Thyroid gland (tissue), 4 donors: ENCODE measurements around the gene RRP1B. TPM values are rescaled to one million over a fixed set of nuclear protein-coding genes. Genes with fewer than 3 reads are reported as not detected.

ENCODE experiments used
- DNase-seq, 2 donors: peaks; one replicate each; pipeline ENCODE4 v3.0.0-alpha.2; 2019
- H3K27ac ChIP-seq, 3 donors: fragments of 200-600 bp; sonication (generic); 1 replicate in 2 of 3; 2 replicates in 1 of 3; pipeline ENCODE4 v1.5.1; 2016 to 2019; ENCODE audit warnings: mild to moderate bottlenecking in 1 of 3, moderate library complexity in 1 of 3
- H3K27me3 ChIP-seq: fragments of 200-600 bp; sonication (generic); one replicate; pipeline ENCODE4 v1.5.1; 2019
- H3K36me3 ChIP-seq, 2 donors: fragments of 200-600 bp; sonication (generic); one replicate each; pipeline ENCODE4 v1.5.1; 2016 to 2019
- H3K4me1 ChIP-seq, 2 donors: fragments of 200-600 bp; sonication (generic); one replicate each; pipeline ENCODE4 v1.5.1; 2017 to 2019
- H3K4me3 ChIP-seq, 3 donors: fragments of 200-600 bp; sonication (generic); replicated peaks in 1 of 3; 1 replicate in 2 of 3; 2 replicates in 1 of 3; pipeline ENCODE4 v1.5.1; 2016; ENCODE audit warnings: mild to moderate bottlenecking in 1 of 3
- H3K9me3 ChIP-seq: fragments of 200-600 bp; sonication (generic); one replicate; pipeline ENCODE4 v1.5.1; 2017
- POLR2A ChIP-seq, 2 donors: fragments of 450-650 bp; IDR thresholded peaks; one replicate each; pipeline ENCODE4 v1.6.1; 2017; ENCODE audit warnings: antibody characterized with exemption in 2 of 2, mild to moderate bottlenecking in 2 of 2, moderate library complexity in 1 of 2
- WGBS, 2 donors: methylation state at CpG; one replicate each; pipeline ENCODE4 v1.1.5; 2017; 5-methylcytosine and 5-hydroxymethylcytosine counted together
- intact Hi-C: fragments of 100-400 bp; cut with DNase I; formaldehyde crosslinking; loops from one replicate; pipeline ENCODE4 v1.15.1; 2023
- total RNA-seq, 4 donors: library from RNA; depleted of rRNA; stranded (reverse); fragments of >200 nt; gene quantifications; one replicate each; pipeline ENCODE4 v1.2.3, GENCODE V29; 2016
- TF ChIP-seq, protein P1 (sequence below), 6 experiments: fragments of 200-600 bp in 3 of 6; fragments of 450-650 bp in 3 of 6; sonication (generic) in 3 of 6; IDR thresholded peaks; one replicate each; pipeline ENCODE4 v1.5.1; 2016 to 2019; ENCODE audit warnings: antibody characterized with exemption in 6 of 6, mild to moderate bottlenecking in 2 of 6, inconsistent platforms in 1 of 6, moderate library complexity in 1 of 6

RRP1B gene
- total RNA-seq, 4 donors from 2014 or later, result 19.7 to 22.8 (median 20.5) TPM

DNA sequence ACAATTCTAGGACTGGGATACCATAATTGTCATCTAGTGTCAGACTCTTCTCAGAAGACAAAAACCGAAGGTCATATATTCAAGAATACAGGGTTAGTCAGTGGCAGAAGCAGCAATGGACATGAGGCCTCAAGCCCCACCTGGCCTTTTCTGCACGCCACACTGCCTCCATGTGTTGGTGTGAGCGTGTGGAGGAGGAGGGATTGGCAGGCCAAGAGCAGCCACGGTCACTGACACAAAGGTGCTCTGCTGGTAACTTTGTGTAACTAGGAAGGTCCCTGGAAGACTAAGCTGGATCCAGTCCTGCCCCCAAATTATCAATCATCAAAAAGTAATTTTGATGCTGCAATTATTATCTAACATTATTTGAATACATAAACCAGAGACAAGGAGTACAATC lies 35.0 kb upstream of the RRP1B start:
- peak; percentile 26 to 47 for DNase-seq
- no peak for TF ChIP-seq POLR2A (IDR thresholded peaks at IDR 0.05)
- TF ChIP-seq, protein P1, sequence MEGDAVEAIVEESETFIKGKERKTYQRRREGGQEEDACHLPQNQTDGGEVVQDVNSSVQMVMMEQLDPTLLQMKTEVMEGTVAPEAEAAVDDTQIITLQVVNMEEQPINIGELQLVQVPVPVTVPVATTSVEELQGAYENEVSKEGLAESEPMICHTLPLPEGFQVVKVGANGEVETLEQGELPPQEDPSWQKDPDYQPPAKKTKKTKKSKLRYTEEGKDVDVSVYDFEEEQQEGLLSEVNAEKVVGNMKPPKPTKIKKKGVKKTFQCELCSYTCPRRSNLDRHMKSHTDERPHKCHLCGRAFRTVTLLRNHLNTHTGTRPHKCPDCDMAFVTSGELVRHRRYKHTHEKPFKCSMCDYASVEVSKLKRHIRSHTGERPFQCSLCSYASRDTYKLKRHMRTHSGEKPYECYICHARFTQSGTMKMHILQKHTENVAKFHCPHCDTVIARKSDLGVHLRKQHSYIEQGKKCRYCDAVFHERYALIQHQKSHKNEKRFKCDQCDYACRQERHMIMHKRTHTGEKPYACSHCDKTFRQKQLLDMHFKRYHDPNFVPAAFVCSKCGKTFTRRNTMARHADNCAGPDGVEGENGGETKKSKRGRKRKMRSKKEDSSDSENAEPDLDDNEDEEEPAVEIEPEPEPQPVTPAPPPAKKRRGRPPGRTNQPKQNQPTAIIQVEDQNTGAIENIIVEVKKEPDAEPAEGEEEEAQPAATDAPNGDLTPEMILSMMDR (IDR thresholded peaks at IDR 0.05), result peak in 2 of 6 experiments; percentile 10 to 24
- intact Hi-C loops, result no loop called here
- Histone ChIP-seq H3K27me3 (no peaks in the 10 kb centered on the region), H3K4me3 (no peak overlapping the region), H3K9me3 (no peaks in the 10 kb centered on the region), H3K27ac (no peak overlapping the region), H3K4me1 (no peaks in the 10 kb centered on the region), H3K36me3 (no peaks in the 10 kb centered on the region)
- WGBS, 2 donors, result 67 to 68% methylated on average over 4 of the region's 4 CpGs

DNA sequence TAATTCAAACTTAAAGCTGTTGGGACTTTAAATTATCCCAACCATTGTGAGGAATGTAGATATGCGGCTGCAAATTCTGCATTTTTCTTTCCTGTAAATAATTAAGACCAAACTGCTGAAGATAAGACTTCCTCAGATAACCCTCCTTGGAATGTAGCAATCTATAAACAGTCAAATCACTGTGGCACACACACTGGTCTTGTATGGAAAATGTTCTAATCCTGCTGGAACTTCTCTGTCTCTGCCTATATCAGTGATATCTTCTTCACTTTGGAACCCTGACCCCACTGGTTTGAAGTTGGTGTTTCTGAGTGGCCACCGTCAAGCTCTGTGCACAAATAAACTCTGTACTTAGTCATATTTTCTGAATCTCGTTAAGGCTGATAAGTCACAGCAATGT lies 33.0 kb upstream of the RRP1B start:
- Histone ChIP-seq H3K4me1 (no peaks in the 10 kb centered on the region), H3K9me3 (no peaks in the 10 kb centered on the region), H3K27ac (no peak overlapping the region), H3K36me3 (no peaks in the 10 kb centered on the region), H3K27me3 (no peaks in the 10 kb centered on the region), H3K4me3 (no peak overlapping the region)
- 52 to 61% methylated on average over 3 of the region's 3 CpGs for WGBS, 2 donors
- no peak for DNase-seq
- intact Hi-C loops, result no loop called here
- TF ChIP-seq, protein P1 (IDR thresholded peaks at IDR 0.05), result no peak
- no peak for TF ChIP-seq POLR2A (IDR thresholded peaks at IDR 0.05)

DNA sequence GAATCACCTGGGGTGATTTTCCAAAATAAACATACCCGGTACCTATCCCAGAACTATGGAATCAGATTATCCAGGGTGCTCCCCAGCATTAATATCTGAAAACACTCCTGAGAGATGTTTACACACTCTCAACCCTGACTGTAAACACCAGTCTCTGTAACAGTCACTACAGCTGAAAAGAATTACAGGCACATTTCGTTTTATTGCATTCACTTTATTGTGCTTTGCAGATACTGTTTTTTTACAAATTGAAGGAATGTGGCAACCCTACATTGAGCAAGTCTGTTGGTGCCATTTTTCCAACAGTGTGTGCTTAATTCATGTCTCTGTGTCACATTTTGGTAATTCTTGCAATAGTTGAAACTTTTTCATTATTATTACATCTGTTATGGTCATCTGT lies 31.8 kb upstream of the RRP1B start:
- 94 to 95% methylated on average over 2 of the region's 2 CpGs for WGBS, 2 donors
- H3K27me3 ChIP-seq, result no peaks in the 10 kb centered on the region
- no peak for DNase-seq
- TF ChIP-seq, protein P1 (IDR thresholded peaks at IDR 0.05), result no peak
- no peak for TF ChIP-seq POLR2A (IDR thresholded peaks at IDR 0.05)
- no peaks in the 10 kb centered on the region for H3K9me3 ChIP-seq
- no peaks in the 10 kb centered on the region for H3K36me3 ChIP-seq
- no peaks in the 10 kb centered on the region for H3K4me1 ChIP-seq
- intact Hi-C loops, result no loop called here
- H3K27ac ChIP-seq, result no peak overlapping the region
- H3K4me3 ChIP-seq, result no peak overlapping the region

DNA sequence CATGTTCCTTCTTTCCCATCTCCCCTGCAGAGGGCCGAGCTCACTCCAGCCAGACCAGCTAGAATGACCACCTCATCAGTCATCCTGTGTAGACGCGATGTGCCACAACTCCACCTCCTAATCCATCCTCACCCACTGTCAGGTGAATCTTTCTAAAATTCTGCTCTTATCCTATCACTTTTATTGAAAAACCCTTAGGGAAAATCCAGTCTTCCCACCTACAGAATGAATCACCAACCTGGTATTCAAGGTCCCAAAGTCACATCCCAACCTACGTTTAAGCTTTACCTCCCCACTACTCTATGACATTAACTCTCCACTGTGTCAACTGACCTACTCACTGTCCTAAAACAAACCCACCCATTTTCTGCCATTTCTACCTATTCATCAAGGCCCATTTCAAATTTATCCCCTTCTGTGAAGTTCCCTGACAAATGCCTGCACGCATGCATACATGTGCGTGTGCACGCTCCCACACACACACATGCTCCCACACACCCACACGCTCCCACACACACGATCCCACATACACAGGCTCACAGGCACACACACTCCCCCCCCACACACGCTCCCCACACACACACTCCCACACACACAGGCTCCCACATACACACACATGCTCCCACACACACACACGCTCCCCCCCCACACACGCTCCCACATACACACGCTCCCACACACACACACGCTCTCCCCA lies 27.8 kb upstream of the RRP1B start:
- no peaks in the 10 kb centered on the region for H3K4me1 ChIP-seq
- intact Hi-C loops, result no loop called here
- H3K36me3 ChIP-seq, result no peaks in the 10 kb centered on the region
- 86 to 93% methylated on average over 13 to 14 of the region's 14 CpGs for WGBS, 2 donors
- no peak for DNase-seq
- no peaks in the 10 kb centered on the region for H3K9me3 ChIP-seq
- H3K27ac ChIP-seq, result no peak overlapping the region
- H3K4me3 ChIP-seq, result no peak overlapping the region
- H3K27me3 ChIP-seq, result no peaks in the 10 kb centered on the region
- no peak for TF ChIP-seq POLR2A (IDR thresholded peaks at IDR 0.05)
- TF ChIP-seq, protein P1 (IDR thresholded peaks at IDR 0.05), result no peak

DNA sequence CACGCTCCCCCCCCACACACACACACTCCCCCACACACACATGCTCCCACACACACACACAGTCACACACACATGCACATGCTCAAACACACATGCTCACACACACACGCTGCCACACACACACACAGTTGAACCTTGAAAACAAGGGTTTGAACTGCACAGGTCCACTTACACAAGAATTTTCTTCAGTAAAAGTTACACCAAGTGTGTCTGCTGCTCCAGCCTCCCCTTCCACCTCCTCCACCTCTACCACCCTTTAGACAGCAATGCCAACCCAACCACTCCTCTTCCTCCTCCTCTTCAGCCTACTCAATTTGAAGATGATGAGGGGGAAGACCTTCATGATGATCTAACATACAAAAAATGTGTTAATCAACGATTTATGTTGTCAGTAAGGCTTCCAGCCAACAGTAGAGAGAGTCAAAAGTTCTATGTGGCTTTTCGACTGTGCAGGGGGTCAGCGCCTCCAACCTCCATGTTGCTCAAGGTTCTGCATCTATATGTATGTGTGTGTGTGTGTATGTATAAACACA lies 26.9 kb upstream of the RRP1B start:
- no peak overlapping the region for H3K27ac ChIP-seq
- H3K36me3 ChIP-seq, result no peaks in the 10 kb centered on the region
- no peaks in the 10 kb centered on the region for H3K27me3 ChIP-seq
- intact Hi-C loops, result no loop called here
- H3K4me3 ChIP-seq, result no peak overlapping the region
- no peak for TF ChIP-seq POLR2A (IDR thresholded peaks at IDR 0.05)
- TF ChIP-seq, protein P1 (IDR thresholded peaks at IDR 0.05), result no peak
- no peaks in the 10 kb centered on the region for H3K9me3 ChIP-seq
- 73 to 91% methylated on average over 5 of the region's 5 CpGs for WGBS, 2 donors
- DNase-seq, result no peak
- H3K4me1 ChIP-seq, result no peaks in the 10 kb centered on the region
